WTC11 (cell line): ENCODE results near the gene GGT6. TPM values are rescaled to one million over a fixed set of nuclear protein-coding genes. Genes with fewer than 3 reads are reported as not detected.

Experiments
- ATAC-seq: fragments of 200-7000 bp; cut with Tn5 transposase; 2 replicates; pipeline ENCODE4 v1.10.0; 2021; ENCODE audit warnings: mild to moderate bottlenecking, moderate library complexity
- CTCF ChIA-PET: fragments of 300-600 bp; sonication (Branson Sonifier 250); formaldehyde crosslinking; loops from one replicate; lab custom pipeline; 2021; ENCODE audit warnings: antibody characterized with exemption; lab: Charles Lee
- POLR2A ChIA-PET: fragments of 350-600 bp; sonication (Branson Sonifier 250); formaldehyde crosslinking; loops from one replicate; lab custom pipeline; 2021; ENCODE audit warnings: antibody characterized with exemption; lab: Charles Lee
- DNase-seq: peaks from one replicate; pipeline ENCODE4 v3.0.0; 2021; ENCODE audit warnings: low spot score
- H3K27ac Mint-ChIP-seq: 2 replicates; pipeline ENCODE4 v1.8.0; 2021; ENCODE audit warnings: mixed read lengths
- H3K27me3 Mint-ChIP-seq: 2 replicates; pipeline ENCODE4 v1.8.0; 2021; ENCODE audit warnings: low read depth, mild to moderate bottlenecking, moderate library complexity, mixed read lengths
- H3K36me3 Mint-ChIP-seq: 2 replicates; pipeline ENCODE4 v1.8.0; 2021; ENCODE audit warnings: mixed read lengths
- H3K4me1 Mint-ChIP-seq: 2 replicates; pipeline ENCODE4 v1.8.0; 2022; ENCODE audit warnings: mixed read lengths
- H3K4me3 Mint-ChIP-seq: 2 replicates; pipeline ENCODE4 v1.8.0; 2021; ENCODE audit warnings: mild to moderate bottlenecking, moderate library complexity, mixed read lengths
- H3K9me3 Mint-ChIP-seq: 2 replicates; pipeline ENCODE4 v1.8.0; 2021; ENCODE audit warnings: mixed read lengths
- ATF1 ChIP-seq: sonication (generic); formaldehyde crosslinking; IDR thresholded peaks from 2 replicates; pipeline ENCODE4 v1.8.1; 2023; ENCODE audit warnings: mild to moderate bottlenecking, moderate library complexity, missing genetic modification reagents
- ATF3 ChIP-seq: sonication (generic); formaldehyde crosslinking; conservative IDR thresholded peaks from 2 replicates; pipeline ENCODE4 v1.8.1; 2022; ENCODE audit warnings: mild to moderate bottlenecking, missing genetic modification reagents
- ELF4 ChIP-seq: sonication (generic); formaldehyde crosslinking; IDR thresholded peaks from 2 replicates; pipeline ENCODE4 v1.8.1; 2022; ENCODE audit warnings: low read depth, mild to moderate bottlenecking, moderate library complexity, missing genetic modification reagents
- EMX1 ChIP-seq: fragments of 250-450 bp; sonication (Bioruptor Pico); IDR thresholded peaks from 2 replicates; pipeline ENCODE4 v1.8.0; 2021; ENCODE audit warnings: mild to moderate bottlenecking
- ESRRA ChIP-seq: sonication (generic); formaldehyde crosslinking; IDR thresholded peaks from 2 replicates; pipeline ENCODE4 v1.8.1; 2022; ENCODE audit warnings: mild to moderate bottlenecking, missing genetic modification reagents, borderline replicate concordance
- FOXP1 ChIP-seq: sonication (generic); formaldehyde crosslinking; IDR thresholded peaks from 2 replicates; pipeline ENCODE4 v1.8.0; 2022; ENCODE audit warnings: missing genetic modification reagents, mild to moderate bottlenecking, moderate library complexity, borderline replicate concordance
- FOXP4 ChIP-seq: sonication (generic); formaldehyde crosslinking; IDR thresholded peaks from 2 replicates; pipeline ENCODE4 v1.8.0; 2022; ENCODE audit warnings: mild to moderate bottlenecking, missing genetic modification reagents
- HMGXB4 ChIP-seq: sonication (generic); formaldehyde crosslinking; IDR thresholded peaks from 2 replicates; pipeline ENCODE4 v1.8.1; 2023; ENCODE audit warnings: mild to moderate bottlenecking, moderate library complexity, missing genetic modification reagents
- IRF1 ChIP-seq: sonication (generic); formaldehyde crosslinking; IDR thresholded peaks from 2 replicates; pipeline ENCODE4 v1.8.0; 2023; ENCODE audit warnings: missing genetic modification reagents
- MLX ChIP-seq: sonication (generic); formaldehyde crosslinking; IDR thresholded peaks from 2 replicates; pipeline ENCODE4 v1.8.1; 2023; ENCODE audit warnings: mild to moderate bottlenecking, missing genetic modification reagents, moderate library complexity
- MYBL2 ChIP-seq: sonication (generic); formaldehyde crosslinking; IDR thresholded peaks from 2 replicates; pipeline ENCODE4 v1.8.1; 2023; ENCODE audit warnings: mild to moderate bottlenecking, moderate library complexity, missing genetic modification reagents
- NFE2L1 ChIP-seq: sonication (generic); formaldehyde crosslinking; IDR thresholded peaks from 2 replicates; pipeline ENCODE4 v1.8.1; 2023; ENCODE audit warnings: missing genetic modification reagents
- RORB ChIP-seq: fragments of 250-450 bp; sonication (Bioruptor Pico); IDR thresholded peaks from 2 replicates; pipeline ENCODE4 v1.9.0; 2021; ENCODE audit warnings: mild to moderate bottlenecking
- SP1 ChIP-seq: sonication (generic); formaldehyde crosslinking; conservative IDR thresholded peaks from 2 replicates; pipeline ENCODE4 v1.8.1; 2022; ENCODE audit warnings: missing genetic modification reagents
- TEAD1 ChIP-seq: sonication (generic); formaldehyde crosslinking; IDR thresholded peaks from 2 replicates; pipeline ENCODE4 v1.8.0; 2022; ENCODE audit warnings: mild to moderate bottlenecking, missing genetic modification reagents
- USF2 ChIP-seq: sonication (generic); formaldehyde crosslinking; IDR thresholded peaks from 2 replicates; pipeline ENCODE4 v1.8.1; 2023; ENCODE audit warnings: mild to moderate bottlenecking, missing genetic modification reagents, moderate library complexity
- ZBTB43 ChIP-seq: sonication (generic); formaldehyde crosslinking; IDR thresholded peaks from 2 replicates; pipeline ENCODE4 v1.8.1; 2023; ENCODE audit warnings: mild to moderate bottlenecking, missing genetic modification reagents
- ZNF121 ChIP-seq: sonication (generic); formaldehyde crosslinking; IDR thresholded peaks from 2 replicates; pipeline ENCODE4 v1.8.0; 2023; ENCODE audit warnings: missing genetic modification reagents
- ZNF232 ChIP-seq: sonication (generic); formaldehyde crosslinking; IDR thresholded peaks from 2 replicates; pipeline ENCODE4 v1.8.0; 2022; ENCODE audit warnings: mild to moderate bottlenecking, missing genetic modification reagents
- ZNF281 ChIP-seq: sonication (generic); formaldehyde crosslinking; IDR thresholded peaks from 2 replicates; pipeline ENCODE4 v1.8.0; 2023; ENCODE audit warnings: mild to moderate bottlenecking, missing genetic modification reagents
- ZNF425 ChIP-seq: fragments of 250-450 bp; sonication (Bioruptor Pico); conservative IDR thresholded peaks from 2 replicates; pipeline ENCODE4 v1.9.0; 2021; ENCODE audit warnings: mild to moderate bottlenecking
- total RNA-seq: library from RNA; stranded (reverse); gene quantifications from 3 replicates; pipeline ENCODE4 v1.2.3, GENCODE V29; 2021

GGT6 gene
- total RNA-seq, 1 experiment from 2014 or later = 0.07 TPM

GRCh38 chr17:4536259-4536741 is 24.1 kb downstream of the GGT6 start:
- Mint-ChIP-seq H3K4me3 (peak overlapping the region; percentile 60), H3K4me1 (peaks cover 18% of the 10 kb centered on the region), H3K9me3 (no peaks in the 10 kb centered on the region), H3K36me3 (peaks cover 7% of the 10 kb centered on the region), H3K27me3 (peaks cover 35% of the 10 kb centered on the region), H3K27ac (peak overlapping the region; percentile 53; the same call in 1 of the 2 replicates)
- ATAC-seq (peak; percentile 17), DNase-seq (no peak)
- CTCF ChIA-PET = interaction anchor here (0.8 to 8.2 kb wide), 5 partner anchors 15 to 115 kb away, joined by 3 to 57 read pairs (median 4); partner anchors contain the start of gene MYBBP1A
- TF ChIP-seq ZNF425 (CRISPR knock-in tag) (no peak), ATF1 (0 out of 2 replicates have a peak, but pooled peaks have one; percentile 28), ATF3 (no peak), ZNF232 (CRISPR knock-in tag) (peak; percentile 77; the same call in 1 of the 2 replicates), SP1 (CRISPR knock-in tag) (peak; percentile 23; the same call in 1 of the 2 replicates), ZNF281 (no peak), ZBTB43 (0 out of 2 replicates have a peak, but pooled peaks have one; percentile 66), MLX (CRISPR knock-in tag) (no peak), RORB (CRISPR knock-in tag) (no peak), FOXP1 (CRISPR knock-in tag) (peak; percentile 88; the same call in 1 of the 2 replicates), IRF1 (CRISPR knock-in tag) (0 out of 2 replicates have a peak, but pooled peaks have one; percentile 50), MYBL2 (CRISPR knock-in tag) (peak; percentile 24; the same call in 1 of the 2 replicates), ELF4 (CRISPR knock-in tag) (no peak), FOXP4 (CRISPR knock-in tag) (peak; percentile 32; the same call in 1 of the 2 replicates), HMGXB4 (CRISPR knock-in tag) (0 out of 2 replicates have a peak, but pooled peaks have one; percentile 17), TEAD1 (CRISPR knock-in tag) (0 out of 2 replicates have a peak, but pooled peaks have one; percentile 9), ESRRA (CRISPR knock-in tag) (0 out of 2 replicates have a peak, but pooled peaks have one; percentile 14), ZNF121 (CRISPR knock-in tag) (peak; percentile 78), USF2 (CRISPR knock-in tag) (no peak), EMX1 (CRISPR knock-in tag) (peak; percentile 68; the same call in 1 of the 2 replicates), NFE2L1 (CRISPR knock-in tag) (0 out of 2 replicates have a peak, but pooled peaks have one; percentile 26)
- POLR2A ChIA-PET = interaction anchor here (0.6 to 3.2 kb wide), 5 partner anchors 13 to 900 kb away, joined by 3 to 7 read pairs (median 4); partner anchors contain the start of gene SHPK
